Smooth muscle cell (in vitro differentiated cells): Measurements from ENCODE around the gene SYDE2. TPM values are rescaled to one million over a fixed set of nuclear protein-coding genes. Genes with fewer than 3 reads are reported as not detected.
"Not testable (repeated sequence)": the region's sequence is repeated elsewhere in the genome, so short reads cannot be mapped to it uniquely, and the experiment has no call there.

Experiments used
- DNase-seq: peaks from one replicate; lab custom pipeline; 2025; ENCODE audit not compliant: unreplicated experiment; lab: John Stamatoyannopoulos, UW
- H2AFZ ChIP-seq: fragments of 200-600 bp; sonication (generic); 2 replicates; pipeline ENCODE4 v1.6.0; 2016; ENCODE audit warnings: antibody characterized with exemption, low read depth, mild to moderate bottlenecking
- H3F3A ChIP-seq: fragments of 200-600 bp; sonication (generic); 2 replicates; pipeline ENCODE4 v1.6.0; 2017; ENCODE audit warnings: antibody characterized with exemption, low read depth
- H3K27ac ChIP-seq: fragments of 200-600 bp; sonication (generic); 2 replicates; pipeline ENCODE4 v1.5.1; 2016; ENCODE audit warnings: low read depth, mild to moderate bottlenecking
- H3K27me3 ChIP-seq: fragments of 200-600 bp; sonication (generic); 2 replicates; pipeline ENCODE4 v1.6.1; 2016; ENCODE audit warnings: low read depth, mild to moderate bottlenecking
- H3K36me3 ChIP-seq: fragments of 200-600 bp; sonication (generic); 2 replicates; pipeline ENCODE4 v1.5.1; 2016; ENCODE audit warnings: low read depth
- H3K4me1 ChIP-seq: fragments of 200-600 bp; sonication (generic); 2 replicates; pipeline ENCODE4 v1.5.1; 2016; ENCODE audit warnings: low read depth
- H3K4me2 ChIP-seq: fragments of 200-600 bp; sonication (generic); 2 replicates; pipeline ENCODE4 v1.6.0; 2016; ENCODE audit warnings: mild to moderate bottlenecking
- H3K4me3 ChIP-seq: fragments of 200-600 bp; sonication (generic); 2 replicates; pipeline ENCODE4 v1.5.1; 2016; ENCODE audit warnings: mild to moderate bottlenecking
- H3K79me2 ChIP-seq: fragments of 200-600 bp; sonication (generic); 2 replicates; pipeline ENCODE4 v1.6.0; 2016; ENCODE audit warnings: low read depth, mild to moderate bottlenecking
- H3K9ac ChIP-seq: fragments of 200-600 bp; sonication (generic); 2 replicates; pipeline ENCODE4 v1.6.0; 2016; ENCODE audit warnings: low read depth
- H3K9me3 ChIP-seq: fragments of 200-600 bp; sonication (generic); replicated peaks from 2 replicates; pipeline ENCODE4 v1.5.1; 2016; ENCODE audit warnings: low read depth
- H4K20me1 ChIP-seq: fragments of 200-600 bp; sonication (generic); 2 replicates; pipeline ENCODE4 v1.6.0; 2016; ENCODE audit warnings: low read depth
- WGBS: methylation state at CpG from one replicate; pipeline ENCODE4 v1.1.7; 2016; ENCODE audit warnings: low lambda C conversion rate; 5-methylcytosine and 5-hydroxymethylcytosine counted together
- polyA plus RNA-seq: library from polyadenylated mRNA; unstranded; fragments of >200 nt; fragmentation: Nextera tagmentation; extraction: Ambion mirVana; gene quantifications from 2 replicates; pipeline ENCODE4 v1.2.1, GENCODE V29; 2016
- total RNA-seq: library from RNA; depleted of rRNA; stranded (reverse); fragments of >200 nt; gene quantifications from 2 replicates; pipeline ENCODE4 v1.2.3, GENCODE V29; 2014
- TF ChIP-seq, protein P1 (sequence below): fragments of 200-600 bp; sonication (generic); IDR thresholded peaks from 2 replicates; pipeline ENCODE4 v1.5.1; 2017; ENCODE audit warnings: borderline replicate concordance, mild to moderate bottlenecking, antibody characterized with exemption; ENCODE audit not compliant: insufficient read depth, poor library complexity, severe bottlenecking

The SYDE2 gene
- total and polyA plus RNA-seq, 2 experiments from 2014 or later, result 4.9 to 9.1 TPM

DNA sequence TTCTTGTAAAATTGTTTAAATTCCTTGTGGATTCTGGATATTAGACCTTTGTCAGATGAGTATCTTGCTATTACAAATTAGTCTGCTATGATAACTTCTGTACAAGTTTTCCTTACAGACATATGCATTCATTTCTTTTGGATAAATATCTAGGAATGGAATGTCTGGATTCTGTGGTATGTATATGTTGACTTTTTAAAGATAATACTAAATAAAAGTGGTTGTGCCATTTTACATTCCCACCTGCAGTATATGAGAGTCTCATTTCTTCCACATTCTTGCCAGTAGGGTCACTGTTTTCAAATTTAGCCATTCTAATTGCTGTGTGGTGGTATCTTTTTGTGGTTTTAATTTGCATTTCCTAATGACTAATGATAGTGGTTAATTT, 53.9 kb downstream of the SYDE2 start:
- Histone ChIP-seq H2AFZ (no peak overlapping the region), H3K36me3 (no peaks in the 10 kb centered on the region), H3K27ac (no peak overlapping the region), H3K9ac (no peak overlapping the region), H3K4me3 (no peak overlapping the region), H3K79me2 (no peaks in the 10 kb centered on the region), H3K27me3 (no peaks in the 10 kb centered on the region), H3K9me3 (no peaks in the 10 kb centered on the region), H3K4me2 (no peak overlapping the region), H3F3A (no peaks in the 10 kb centered on the region), H3K4me1 (peaks cover 7% of the 10 kb centered on the region), H4K20me1 (no peaks in the 10 kb centered on the region)
- no peak for DNase-seq
- TF ChIP-seq, protein P1, sequence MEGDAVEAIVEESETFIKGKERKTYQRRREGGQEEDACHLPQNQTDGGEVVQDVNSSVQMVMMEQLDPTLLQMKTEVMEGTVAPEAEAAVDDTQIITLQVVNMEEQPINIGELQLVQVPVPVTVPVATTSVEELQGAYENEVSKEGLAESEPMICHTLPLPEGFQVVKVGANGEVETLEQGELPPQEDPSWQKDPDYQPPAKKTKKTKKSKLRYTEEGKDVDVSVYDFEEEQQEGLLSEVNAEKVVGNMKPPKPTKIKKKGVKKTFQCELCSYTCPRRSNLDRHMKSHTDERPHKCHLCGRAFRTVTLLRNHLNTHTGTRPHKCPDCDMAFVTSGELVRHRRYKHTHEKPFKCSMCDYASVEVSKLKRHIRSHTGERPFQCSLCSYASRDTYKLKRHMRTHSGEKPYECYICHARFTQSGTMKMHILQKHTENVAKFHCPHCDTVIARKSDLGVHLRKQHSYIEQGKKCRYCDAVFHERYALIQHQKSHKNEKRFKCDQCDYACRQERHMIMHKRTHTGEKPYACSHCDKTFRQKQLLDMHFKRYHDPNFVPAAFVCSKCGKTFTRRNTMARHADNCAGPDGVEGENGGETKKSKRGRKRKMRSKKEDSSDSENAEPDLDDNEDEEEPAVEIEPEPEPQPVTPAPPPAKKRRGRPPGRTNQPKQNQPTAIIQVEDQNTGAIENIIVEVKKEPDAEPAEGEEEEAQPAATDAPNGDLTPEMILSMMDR, result peak; percentile 29

DNA sequence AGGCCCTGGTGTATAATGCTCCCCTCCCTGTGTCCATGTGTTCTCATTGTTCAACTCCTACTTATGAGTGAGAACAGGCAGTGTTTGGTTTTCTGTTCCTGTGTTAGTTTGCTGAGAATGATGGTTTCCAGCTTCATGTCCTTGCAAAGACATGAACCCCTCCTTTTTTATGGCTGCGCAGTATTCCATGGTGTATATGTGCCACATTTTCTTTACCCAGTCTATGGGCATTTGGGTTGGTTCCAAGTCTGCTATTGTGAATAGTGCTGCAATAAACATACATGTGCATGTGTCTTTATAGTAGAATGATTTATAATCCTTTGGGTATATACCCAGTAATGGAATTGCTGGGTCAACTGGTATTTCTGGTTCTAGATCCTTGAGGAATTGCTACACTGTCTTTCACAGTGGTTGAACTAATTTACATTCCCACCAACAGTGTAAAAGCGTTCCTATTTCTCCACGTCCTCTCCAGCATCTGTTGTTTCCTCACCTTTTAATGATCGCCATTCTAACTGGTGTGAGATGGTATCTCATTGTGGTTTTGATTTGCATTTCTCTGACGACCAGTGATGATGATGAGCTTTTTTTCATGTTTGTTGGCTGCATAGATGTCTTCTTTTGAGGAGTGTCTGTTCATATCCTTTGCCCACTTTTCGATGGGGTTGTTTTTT, 54.4 kb downstream of the SYDE2 start:
- not testable (repeated sequence) for H3K9ac ChIP-seq, H2AFZ ChIP-seq, H3K27me3 ChIP-seq, H3F3A ChIP-seq, H3K9me3 ChIP-seq, H3K4me2 ChIP-seq, H3K4me3 ChIP-seq, H3K27ac ChIP-seq, H3K4me1 ChIP-seq, DNase-seq, H4K20me1 ChIP-seq, H3K36me3 ChIP-seq, H3K79me2 ChIP-seq
- WGBS, result 75% methylated on average over 6 of the region's 6 CpGs

DNA sequence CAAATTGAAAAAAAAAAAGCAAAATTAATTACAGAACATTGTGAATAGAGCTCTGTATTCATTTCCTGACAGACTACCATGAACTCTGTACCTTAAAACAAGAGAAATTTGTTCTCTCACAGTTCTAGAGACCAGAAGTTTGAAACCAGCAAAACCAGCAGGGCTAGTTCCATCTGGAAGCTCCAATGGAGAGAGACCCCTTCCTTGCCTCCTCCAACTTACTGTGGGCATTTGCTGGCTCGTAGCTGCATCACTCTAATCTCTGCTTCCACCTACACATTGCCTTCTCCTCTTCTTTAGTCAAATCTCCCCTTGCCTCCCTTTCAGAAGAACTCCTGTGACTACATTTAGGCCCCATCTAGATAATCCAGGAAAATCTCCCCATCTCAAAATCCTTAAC, 56.5 kb downstream of the SYDE2 start:
- DNase-seq, result no peak
- H3K27ac ChIP-seq, result no peak overlapping the region
- no peaks in the 10 kb centered on the region for H3K79me2 ChIP-seq
- peaks cover 7% of the 10 kb centered on the region for H3K4me1 ChIP-seq
- H3K9me3 ChIP-seq, result no peaks in the 10 kb centered on the region
- H3K36me3 ChIP-seq, result no peaks in the 10 kb centered on the region
- H4K20me1 ChIP-seq, result no peaks in the 10 kb centered on the region
- no peak overlapping the region for H3K4me3 ChIP-seq
- H3K9ac ChIP-seq, result no peak overlapping the region
- TF ChIP-seq, protein P1, result no peak
- no peak overlapping the region for H2AFZ ChIP-seq
- H3K27me3 ChIP-seq, result no peaks in the 10 kb centered on the region
- no peak overlapping the region for H3K4me2 ChIP-seq
- no peaks in the 10 kb centered on the region for H3F3A ChIP-seq
- 17% methylated on average over 1 of the region's 1 CpG for WGBS

DNA sequence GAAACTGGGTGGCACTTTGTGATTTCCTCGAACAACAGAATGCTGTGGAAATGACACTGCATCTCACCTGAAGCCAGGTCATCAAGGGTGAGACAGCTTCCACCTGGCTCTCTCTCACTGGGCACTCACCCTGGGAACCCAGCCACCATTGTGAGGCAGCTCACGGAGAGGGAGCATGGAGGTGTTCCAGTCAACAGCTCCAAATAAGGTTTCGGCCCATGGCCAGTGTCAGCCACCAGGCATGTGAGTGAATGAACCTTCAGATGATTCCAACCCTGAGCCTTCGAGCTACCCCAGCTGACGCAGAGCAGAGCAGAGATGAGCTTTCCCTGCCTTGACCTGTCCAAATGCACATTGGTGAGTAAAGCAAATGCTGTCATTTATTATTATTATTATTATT, 58.1 kb downstream of the SYDE2 start:
- TF ChIP-seq, protein P1, result no peak
- H3K4me3 ChIP-seq, result no peak overlapping the region
- H3K27ac ChIP-seq, result no peak overlapping the region
- no peaks in the 10 kb centered on the region for H3K79me2 ChIP-seq
- WGBS, result 80% methylated on average over 5 of the region's 5 CpGs
- no peak overlapping the region for H2AFZ ChIP-seq
- H3K9me3 ChIP-seq, result no peaks in the 10 kb centered on the region
- H3K4me1 ChIP-seq, result peaks cover 7% of the 10 kb centered on the region
- H3K27me3 ChIP-seq, result no peaks in the 10 kb centered on the region
- H3K36me3 ChIP-seq, result no peaks in the 10 kb centered on the region
- no peak overlapping the region for H3K9ac ChIP-seq
- no peak for DNase-seq
- no peaks in the 10 kb centered on the region for H3F3A ChIP-seq
- no peak overlapping the region for H3K4me2 ChIP-seq
- no peaks in the 10 kb centered on the region for H4K20me1 ChIP-seq

DNA sequence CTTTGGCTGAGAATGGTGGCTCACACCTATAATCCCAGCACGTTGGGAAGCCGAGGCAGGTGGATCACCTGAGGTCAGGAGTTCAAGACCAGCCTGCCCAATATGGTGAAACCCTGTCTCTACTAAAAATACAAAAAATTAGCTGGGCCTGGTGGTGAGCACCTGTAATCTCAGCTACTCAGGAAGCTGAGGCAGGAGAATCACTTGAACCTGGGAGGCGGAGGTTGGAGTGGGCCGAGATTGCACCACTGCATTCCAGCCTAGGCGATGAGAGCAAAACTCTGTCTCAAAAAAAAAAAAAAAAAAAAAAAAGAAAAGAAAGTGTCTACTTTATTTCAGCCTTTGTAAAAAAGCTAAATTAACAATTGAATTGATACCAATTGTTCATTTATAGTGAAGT, 62.4 kb downstream of the SYDE2 start:
- not testable (repeated sequence) for H3K36me3 ChIP-seq, H3K9ac ChIP-seq, DNase-seq, H4K20me1 ChIP-seq, H3K79me2 ChIP-seq, H3K4me3 ChIP-seq, H2AFZ ChIP-seq, H3K4me1 ChIP-seq, H3K9me3 ChIP-seq, H3K4me2 ChIP-seq, H3K27ac ChIP-seq, H3K27me3 ChIP-seq, H3F3A ChIP-seq
- WGBS, result 88% methylated on average over 5 of the region's 5 CpGs
